Measurements from ENCODE around the gene VENTX. TPM values are rescaled to one million over a fixed set of nuclear protein-coding genes. Genes with fewer than 3 reads are reported as not detected.
"Not testable (repeated sequence)": the region's sequence is repeated elsewhere in the genome, so short reads cannot be mapped to it uniquely, and the experiment has no call there.

Gene VENTX
- total and polyA plus RNA-seq, 2 donors (not counting 3 experiments of a cell fraction or from before 2014, with no cell fraction given): not detected

DNA sequence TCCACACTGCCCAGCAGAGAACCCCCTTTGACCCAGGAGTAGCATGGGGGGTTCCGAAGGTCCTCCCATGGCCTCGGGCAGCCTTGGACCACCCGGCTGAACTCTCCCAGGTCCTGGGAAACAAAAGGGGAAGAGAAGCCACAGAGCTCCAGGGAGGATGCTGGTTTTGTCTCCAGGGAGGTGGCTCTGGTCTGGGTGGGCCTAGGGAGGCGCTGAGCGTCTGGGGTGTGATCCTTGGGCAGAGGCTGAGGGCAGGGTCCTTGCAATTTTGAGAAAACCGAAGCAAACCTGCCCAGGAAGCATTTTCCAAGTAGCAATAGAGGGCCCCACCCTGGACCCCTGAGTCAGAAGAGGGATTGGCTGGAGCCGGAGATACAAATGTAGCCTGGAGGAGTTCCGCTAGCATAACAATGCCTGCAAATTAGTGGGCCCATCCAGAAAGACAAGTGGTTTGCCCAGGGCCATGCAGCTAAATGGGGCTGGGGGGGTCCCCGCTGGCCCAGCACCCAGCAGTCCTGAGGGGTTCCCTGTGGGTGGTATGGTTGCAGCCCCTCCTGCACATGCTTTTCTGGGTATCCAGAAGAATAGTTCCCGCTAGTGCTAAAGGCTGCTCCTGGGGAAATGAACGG is 5.6 kb upstream of the VENTX start:
- no peaks in the 10 kb centered on the region for H3K79me2 ChIP-seq (ENCODE audit: control insufficient read depth, insufficient read depth, low read length)
- H3K36me3 ChIP-seq (ENCODE audit: control insufficient read depth in 2 of 2, extremely low read depth in 1 of 2, insufficient read depth in 2 of 2, low read length in 2 of 2): no peaks in the 10 kb centered on the region
- DNase-seq (ENCODE audit: low read depth, low spot score): no peak
- no peaks in the 10 kb centered on the region for H3K4me1 ChIP-seq (ENCODE audit: control insufficient read depth, extremely low read depth, insufficient read depth, low read length)
- H3K9me1 ChIP-seq (replicated peaks; ENCODE audit: control insufficient read depth, extremely low read depth, insufficient read depth, low read length): no peaks in the 10 kb centered on the region
- no peaks in the 10 kb centered on the region for H4K20me1 ChIP-seq (replicated peaks; ENCODE audit: control insufficient read depth, extremely low read depth, insufficient read depth, low read length)
- no peak overlapping the region for H2AFZ ChIP-seq (ENCODE audit: low read depth, low read length)
- dilution Hi-C loops (cut with MboI; ENCODE audit: extremely low pct_ligation_motif_present, low sequenced_read_pairs) (no loop called here), intact Hi-C loops (cut with micrococcal nuclease) (no loop called here)
- no peaks in the 10 kb centered on the region for H3K9me3 ChIP-seq (replicated peaks; ENCODE audit: control insufficient read depth, insufficient read depth, low read length)
- BruUV-seq (replicated peaks): no TSS peak
- ChIA-PET POLR2A (no interaction called here), CTCF (no interaction called here)
- no peak overlapping the region for H3K4me3 ChIP-seq (replicated peaks in 1 of 3; ENCODE audit: insufficient read depth in 1 of 3, low read depth in 1 of 3, low read length in 3 of 3)
- H3K9ac ChIP-seq (replicated peaks; ENCODE audit: extremely low read depth, insufficient read depth, low read length): no peak overlapping the region
- TF ChIP-seq, protein P1, sequence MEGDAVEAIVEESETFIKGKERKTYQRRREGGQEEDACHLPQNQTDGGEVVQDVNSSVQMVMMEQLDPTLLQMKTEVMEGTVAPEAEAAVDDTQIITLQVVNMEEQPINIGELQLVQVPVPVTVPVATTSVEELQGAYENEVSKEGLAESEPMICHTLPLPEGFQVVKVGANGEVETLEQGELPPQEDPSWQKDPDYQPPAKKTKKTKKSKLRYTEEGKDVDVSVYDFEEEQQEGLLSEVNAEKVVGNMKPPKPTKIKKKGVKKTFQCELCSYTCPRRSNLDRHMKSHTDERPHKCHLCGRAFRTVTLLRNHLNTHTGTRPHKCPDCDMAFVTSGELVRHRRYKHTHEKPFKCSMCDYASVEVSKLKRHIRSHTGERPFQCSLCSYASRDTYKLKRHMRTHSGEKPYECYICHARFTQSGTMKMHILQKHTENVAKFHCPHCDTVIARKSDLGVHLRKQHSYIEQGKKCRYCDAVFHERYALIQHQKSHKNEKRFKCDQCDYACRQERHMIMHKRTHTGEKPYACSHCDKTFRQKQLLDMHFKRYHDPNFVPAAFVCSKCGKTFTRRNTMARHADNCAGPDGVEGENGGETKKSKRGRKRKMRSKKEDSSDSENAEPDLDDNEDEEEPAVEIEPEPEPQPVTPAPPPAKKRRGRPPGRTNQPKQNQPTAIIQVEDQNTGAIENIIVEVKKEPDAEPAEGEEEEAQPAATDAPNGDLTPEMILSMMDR (IDR thresholded peaks at IDR 0.05; ENCODE audit: extremely low read depth in 1 of 2, insufficient read depth in 1 of 2, low read depth in 1 of 2, low read length in 2 of 2): no peak
- peaks cover 32 to 51% of the 10 kb centered on the region in 2 experiments for H3K27me3 ChIP-seq (ENCODE audit: control insufficient read depth in 2 of 2, insufficient read depth in 2 of 2, low read length in 2 of 2)
- no peak for FAIRE-seq
- no peak overlapping the region for H3K27ac ChIP-seq (ENCODE audit: insufficient read depth, low read depth, low read length)
- H3K4me2 ChIP-seq (ENCODE audit: insufficient read depth, low read length): no peak overlapping the region

GRCh38 chr10:133234796-133235195 is 2.9 kb upstream of the VENTX start:
- FAIRE-seq; intact Hi-C loops (cut with micrococcal nuclease): not testable (repeated sequence)

More at GRCh38 chr10:133234796-133235195, 2.9 kb upstream of the VENTX start:
- H4K20me1 ChIP-seq (replicated peaks; ENCODE audit: control insufficient read depth, extremely low read depth, insufficient read depth, low read length); H3K4me2 ChIP-seq (ENCODE audit: insufficient read depth, low read length); H2AFZ ChIP-seq (ENCODE audit: low read depth, low read length); H3K9ac ChIP-seq (replicated peaks; ENCODE audit: extremely low read depth, insufficient read depth, low read length); H3K36me3 ChIP-seq (ENCODE audit: control insufficient read depth in 2 of 2, extremely low read depth in 1 of 2, insufficient read depth in 2 of 2, low read length in 2 of 2); POLR2A ChIA-PET; dilution Hi-C loops (cut with MboI; ENCODE audit: extremely low pct_ligation_motif_present, low sequenced_read_pairs); H3K4me3 ChIP-seq (replicated peaks in 1 of 3; ENCODE audit: insufficient read depth in 1 of 3, low read depth in 1 of 3, low read length in 3 of 3); H3K9me3 ChIP-seq (replicated peaks; ENCODE audit: control insufficient read depth, insufficient read depth, low read length); H3K4me1 ChIP-seq (ENCODE audit: control insufficient read depth, extremely low read depth, insufficient read depth, low read length); CTCF ChIA-PET; BruUV-seq (replicated peaks); H3K79me2 ChIP-seq (ENCODE audit: control insufficient read depth, insufficient read depth, low read length); H3K9me1 ChIP-seq (replicated peaks; ENCODE audit: control insufficient read depth, extremely low read depth, insufficient read depth, low read length); H3K27ac ChIP-seq (ENCODE audit: insufficient read depth, low read depth, low read length); DNase-seq (ENCODE audit: low read depth, low spot score): not testable (repeated sequence)
- H3K27me3 ChIP-seq (ENCODE audit: control insufficient read depth in 2 of 2, insufficient read depth in 2 of 2, low read length in 2 of 2): peaks cover 41 to 61% of the 10 kb centered on the region in 2 experiments

All from endothelial cell of umbilical vein (primary cell).